ENCODE data around the gene CCDC160.
A peak's percentile ranks its signal among the peaks of the same experiment; 100 is the strongest.
"Not testable (repeated sequence)": the region's sequence is repeated elsewhere in the genome, so short reads cannot be mapped to it uniquely, and the experiment has no call there.

Gene CCDC160

DNA sequence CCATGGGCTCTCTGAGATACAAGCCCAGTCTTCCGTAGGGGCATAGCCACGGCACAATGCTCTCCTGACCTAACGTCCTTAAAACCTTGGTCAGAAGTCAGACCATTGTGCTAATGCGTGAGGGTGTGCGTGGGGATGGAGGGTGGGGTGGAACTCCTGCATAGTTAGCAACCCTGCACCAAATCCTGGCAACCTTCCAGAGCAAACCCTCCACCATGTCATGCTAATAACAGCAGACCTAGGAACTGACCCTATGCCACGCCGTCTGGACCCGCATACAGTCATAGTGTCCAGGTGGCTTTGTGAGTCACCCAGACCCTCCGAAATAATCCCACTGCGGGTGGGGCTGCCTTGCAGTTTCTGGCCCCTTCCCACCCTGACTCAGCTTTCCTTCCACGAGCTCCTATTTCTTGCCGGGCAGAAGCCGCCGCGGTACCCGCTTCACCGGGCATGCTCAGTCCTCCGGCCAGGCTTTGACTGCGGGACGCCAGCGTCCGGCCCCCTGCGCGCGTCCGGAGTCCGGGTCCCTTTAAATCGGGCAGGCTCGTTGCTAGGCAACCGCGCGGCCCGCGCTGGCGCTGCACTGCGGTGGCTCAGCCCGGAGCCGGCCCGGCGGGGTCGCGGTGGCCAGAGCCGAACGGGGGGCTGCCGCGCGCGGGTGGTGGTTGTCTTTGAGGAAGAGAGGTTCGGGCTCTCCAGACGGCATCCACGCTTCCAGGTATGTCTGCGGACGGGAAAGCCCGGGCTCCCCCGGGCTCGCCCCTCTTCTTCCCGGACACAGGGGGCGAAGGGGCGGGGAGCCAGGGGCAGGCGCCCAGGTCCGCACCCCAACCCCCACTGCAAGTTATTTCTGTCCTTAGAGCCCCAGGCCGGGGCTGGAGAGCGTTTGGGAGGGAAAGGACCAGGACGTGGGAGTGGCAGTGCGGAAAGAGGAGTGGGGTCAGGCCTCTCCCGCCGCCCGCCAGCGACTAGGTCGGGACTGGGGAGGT lies at the start of gene CCDC160:
Gene CCDC160, plus strand, starts transcription at position 557 of the 989 bp plus-strand sequence. CDS start 7,619 bp downstream, outside the sequence.
- peak; percentile 7 for DNase-seq (ENCODE audit: low read depth, low spot score)

DNA sequence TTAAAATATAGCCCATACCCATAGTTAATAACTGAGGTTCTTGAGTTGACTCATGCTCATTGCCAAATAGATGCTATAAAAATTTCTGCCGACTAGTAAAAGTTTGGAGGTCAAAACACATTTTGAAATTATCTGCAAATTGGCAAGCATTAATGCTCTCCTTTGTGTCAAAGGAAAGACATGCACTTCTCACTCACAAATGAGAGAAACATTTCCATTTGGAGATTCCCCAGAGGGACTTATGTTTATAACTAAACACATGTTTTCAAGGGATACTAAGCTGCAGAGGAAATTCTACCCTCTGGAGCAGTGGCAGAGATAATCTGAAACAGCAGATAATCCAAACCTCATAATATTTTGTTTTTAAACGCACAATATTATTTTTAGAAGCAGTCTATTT lies 45.7 kb upstream of the CCDC160 start:
- DNase-seq (ENCODE audit: low read depth, low spot score), result no peak

DNA sequence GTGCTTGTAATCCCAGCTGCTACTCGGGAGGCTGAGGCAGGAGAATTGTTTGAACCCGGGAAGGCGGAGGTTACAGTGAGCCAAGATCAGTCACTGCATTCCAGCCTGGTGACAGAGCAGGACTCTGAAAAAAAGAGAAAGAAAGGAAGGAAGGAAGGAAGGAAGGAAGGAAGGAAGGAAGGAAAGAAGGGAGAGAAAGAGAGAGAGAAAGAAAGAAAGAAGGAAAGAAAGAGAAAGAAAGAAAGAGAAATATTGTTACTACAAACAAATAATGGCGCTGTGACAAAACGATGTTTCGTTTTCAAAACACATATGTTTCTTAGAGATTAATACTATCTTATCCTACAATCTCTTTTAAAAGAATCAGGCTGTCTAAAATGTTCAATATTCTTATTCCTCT lies 42.1 kb upstream of the CCDC160 start:
- DNase-seq (ENCODE audit: low read depth, low spot score), result no peak

DNA sequence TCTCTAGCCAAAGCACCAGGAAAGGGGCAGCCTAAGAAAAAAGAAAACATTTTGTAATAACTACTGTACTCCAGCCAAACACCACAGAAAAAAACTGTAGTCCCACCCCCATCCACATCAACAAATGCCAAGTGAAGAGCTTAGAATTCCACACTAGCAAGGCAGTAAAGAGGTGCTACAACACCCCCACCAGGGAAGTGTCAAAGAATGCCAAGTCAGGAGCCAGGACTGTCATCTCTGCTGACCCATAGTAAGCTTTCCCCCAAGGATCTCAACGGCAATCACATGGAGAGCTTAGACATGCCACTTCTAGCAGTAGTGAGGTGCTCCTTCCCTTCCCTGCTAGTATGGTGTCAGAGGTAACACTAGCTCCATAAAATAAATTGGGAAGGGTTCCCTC lies 34.4 kb upstream of the CCDC160 start:
- no peak for DNase-seq (ENCODE audit: low read depth, low spot score)

DNA sequence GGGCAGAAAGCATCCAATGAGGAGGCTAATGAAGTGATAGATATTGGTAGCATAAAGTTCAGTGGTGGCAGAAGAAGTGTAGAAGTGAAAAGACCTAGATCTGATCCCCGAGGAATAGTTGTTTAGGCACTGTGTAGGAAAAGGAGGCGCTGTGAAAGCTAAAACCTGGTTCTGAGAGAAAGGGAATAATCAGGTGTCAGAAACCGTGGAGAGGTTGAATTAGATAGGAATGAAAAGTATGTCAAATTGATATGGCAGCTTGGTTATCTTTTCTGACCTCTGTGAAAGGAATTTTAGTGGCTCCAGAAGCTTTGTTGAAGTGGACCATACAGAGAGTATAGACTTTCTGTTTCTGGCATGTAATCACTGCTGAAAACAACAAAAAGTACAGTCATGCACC lies 30.8 kb upstream of the CCDC160 start:
- no peak for DNase-seq (ENCODE audit: low read depth, low spot score)

DNA sequence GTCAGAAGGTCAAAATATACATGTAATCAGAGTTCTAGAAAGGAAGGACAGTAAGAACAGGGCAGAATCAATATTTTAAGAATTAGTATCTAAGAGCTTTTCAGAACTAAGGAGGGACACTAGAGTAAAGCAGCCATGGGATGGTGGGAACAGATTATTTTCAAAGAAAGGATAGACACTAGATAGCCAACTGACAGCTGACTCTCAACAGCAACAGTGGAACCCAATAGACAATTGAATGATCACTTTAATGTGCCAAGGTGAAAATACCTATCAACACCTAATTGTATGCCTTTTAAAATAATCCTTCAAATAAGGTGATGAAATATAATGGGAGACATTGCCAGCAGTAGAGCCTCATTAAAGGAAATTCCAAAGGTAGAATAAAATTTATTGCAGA lies 26.5 kb upstream of the CCDC160 start:
- DNase-seq (ENCODE audit: low read depth, low spot score), result no peak

DNA sequence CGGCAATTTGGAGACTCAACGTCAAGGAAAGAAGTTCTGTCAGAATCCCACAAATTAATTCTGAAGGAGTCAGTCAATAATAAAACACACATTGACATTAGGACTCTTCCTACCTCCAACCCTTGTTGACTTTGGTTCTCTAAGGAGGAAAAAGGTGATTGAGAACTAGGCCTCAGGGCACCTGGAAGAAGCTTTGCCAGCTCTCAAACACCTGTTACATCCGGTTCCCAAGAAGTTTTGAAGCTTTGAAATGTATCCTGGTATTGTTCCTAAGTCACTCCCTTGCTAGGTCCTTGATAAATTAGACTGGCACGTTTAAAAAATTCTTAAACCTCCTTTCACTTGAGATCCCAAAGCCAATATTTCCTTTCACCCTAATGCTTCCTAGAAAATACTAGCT lies 1.7 kb upstream of the CCDC160 start:
- DNase-seq (ENCODE audit: low read depth, low spot score), result no peak

DNA sequence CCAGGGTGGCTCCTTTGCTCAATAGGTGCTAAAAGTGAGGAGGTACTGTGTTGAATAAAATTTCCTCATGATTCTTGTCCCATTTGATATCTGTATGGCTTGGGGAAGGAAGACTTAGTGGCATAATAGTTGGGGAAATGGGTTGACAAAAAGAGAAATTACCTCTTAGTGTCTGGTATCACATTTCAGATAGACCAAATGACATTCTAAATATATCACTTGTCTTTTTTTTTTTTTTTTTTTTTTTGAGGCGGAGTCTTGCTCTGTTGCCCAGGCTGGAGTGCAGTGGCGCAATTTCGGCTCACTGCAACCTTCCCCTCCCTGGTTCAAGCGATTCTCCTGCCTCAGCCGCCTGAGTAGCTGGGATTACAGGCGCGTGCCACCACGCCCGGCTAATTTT lies 1.2 kb downstream of the CCDC160 start:
- not testable (repeated sequence) for DNase-seq (ENCODE audit: low read depth, low spot score)

DNA sequence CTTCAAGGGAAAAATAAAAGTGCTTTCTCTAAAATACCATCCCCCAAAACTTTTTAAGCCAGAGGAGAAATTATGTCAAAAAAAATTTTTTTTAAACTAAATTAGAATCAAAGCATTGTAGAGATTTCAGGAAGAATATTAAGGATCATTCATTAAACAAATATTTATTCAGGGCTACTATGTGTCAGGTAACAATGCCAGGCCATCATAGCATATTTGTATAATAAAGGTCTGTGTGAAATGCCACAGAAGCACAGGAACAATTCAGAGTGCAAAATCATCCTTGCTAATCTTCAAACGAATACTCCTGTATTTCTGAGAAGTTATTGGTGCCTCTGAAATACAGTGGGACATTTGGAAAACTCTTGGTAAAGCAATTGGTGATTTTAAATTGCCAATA lies 2.0 kb downstream of the CCDC160 start:
- DNase-seq (ENCODE audit: low read depth, low spot score), result no peak

DNA sequence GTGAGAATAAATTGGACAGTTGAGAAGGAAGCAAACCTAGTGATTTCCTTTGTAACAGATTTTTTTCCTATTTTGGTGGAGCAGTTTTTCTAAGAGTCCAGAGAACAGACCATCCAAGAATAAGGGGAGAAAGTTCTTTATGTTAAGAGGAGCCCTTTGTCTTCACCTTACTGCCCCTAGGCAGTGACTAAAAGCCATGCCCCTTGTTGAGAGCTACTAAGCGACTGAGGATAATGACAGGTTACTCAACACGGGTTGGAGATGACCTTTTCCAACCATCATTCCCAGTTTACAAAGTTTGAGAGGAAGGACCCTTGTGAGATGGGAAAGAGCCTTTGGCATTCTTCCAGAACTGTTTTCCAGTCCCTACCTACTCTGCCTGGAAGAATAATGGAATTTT lies 3.2 kb downstream of the CCDC160 start:
- no peak for DNase-seq (ENCODE audit: low read depth, low spot score)

DNA sequence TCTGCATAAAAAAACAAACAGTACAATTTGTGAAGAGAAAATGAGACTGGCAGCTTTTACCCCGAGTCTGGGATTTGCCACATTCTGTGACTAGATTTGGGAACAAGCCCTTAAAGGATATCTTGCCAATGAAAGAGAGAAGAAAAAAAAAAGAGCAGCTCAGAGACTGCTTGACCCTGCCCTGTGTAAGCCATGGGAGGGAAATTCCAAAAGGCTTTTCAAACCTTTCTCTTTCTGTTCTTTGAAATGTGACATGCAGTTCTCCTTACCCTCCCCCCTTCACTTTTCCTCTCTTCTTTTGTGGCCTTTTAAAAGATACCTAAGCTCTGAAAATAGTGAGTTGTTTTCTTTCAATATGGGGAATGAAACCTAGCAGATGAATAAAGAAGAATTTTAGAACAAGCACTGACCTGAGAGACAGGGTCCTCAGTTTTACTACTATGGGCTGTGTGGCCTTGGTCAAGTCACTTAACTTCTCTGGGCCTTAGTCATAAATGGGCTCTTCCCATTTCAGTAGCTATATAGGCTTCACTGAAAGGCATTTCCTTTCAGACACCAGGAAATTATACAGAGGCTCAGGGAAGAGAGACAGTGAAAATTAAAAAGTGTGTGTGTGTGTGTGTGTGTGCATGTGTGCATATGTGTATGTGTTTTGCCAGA lies 5.1 kb downstream of the CCDC160 start:
- no peak for DNase-seq (ENCODE audit: low read depth, low spot score)

DNA sequence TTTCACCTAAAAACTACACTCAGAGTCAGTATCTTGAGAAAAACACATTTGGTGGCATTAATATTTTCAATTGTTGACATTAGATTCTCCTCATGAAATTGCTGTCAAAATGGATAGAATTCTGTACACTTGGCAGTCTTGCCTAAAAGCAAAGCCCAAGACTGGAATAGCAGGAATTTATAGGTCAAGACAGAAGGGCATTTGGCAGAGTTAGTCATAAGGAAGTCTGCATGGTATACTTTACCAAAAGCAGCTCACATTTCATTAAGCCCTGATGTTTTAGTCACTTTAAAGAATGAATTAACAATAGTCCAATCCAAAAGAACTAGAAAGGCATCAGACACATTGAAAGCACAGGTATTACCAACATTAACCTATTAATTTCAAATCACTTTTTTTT lies 7.1 kb downstream of the CCDC160 start:
- DNase-seq (ENCODE audit: low read depth, low spot score), result peak; percentile 18

DNA sequence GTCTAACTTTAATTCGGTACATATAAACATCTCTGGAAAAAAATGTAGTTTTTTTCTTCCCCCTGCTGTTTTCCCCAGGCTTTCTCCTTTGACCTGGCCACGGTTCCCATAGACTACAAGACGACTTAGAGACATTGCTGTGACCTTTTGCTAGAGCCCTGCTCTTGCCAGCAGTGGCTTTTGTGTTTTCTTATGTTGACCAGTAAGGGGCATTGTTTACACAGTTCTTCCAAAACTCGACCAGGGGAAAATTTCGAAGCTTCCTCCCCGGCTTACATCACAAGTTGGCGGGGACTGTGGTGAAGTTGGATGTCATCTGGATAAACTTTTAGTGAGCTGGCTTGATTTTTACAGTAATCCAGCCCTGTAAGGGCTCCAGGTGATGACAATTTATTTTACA lies 9.3 kb downstream of the CCDC160 start:
- DNase-seq (ENCODE audit: low read depth, low spot score), result peak; percentile 23

DNA sequence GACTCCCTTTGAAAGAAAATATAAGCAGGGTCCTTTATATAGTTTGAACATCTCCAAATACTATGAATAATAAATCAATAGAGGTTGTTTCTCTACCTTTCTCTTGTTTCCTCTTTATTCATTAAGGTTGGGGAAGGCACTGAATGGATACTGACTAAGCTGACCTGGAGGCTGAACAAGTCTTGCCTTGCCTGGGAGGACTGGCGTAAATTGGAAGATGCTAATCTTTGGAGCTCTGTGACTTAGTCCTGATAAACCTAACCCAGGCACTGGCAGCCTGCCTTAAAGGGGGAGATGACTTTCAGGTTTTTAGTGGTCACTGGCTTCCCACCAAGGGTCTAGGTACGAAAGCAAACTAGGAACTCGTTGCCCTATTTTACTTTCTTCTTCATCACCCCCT lies 10.5 kb downstream of the CCDC160 start:
- DNase-seq (ENCODE audit: low read depth, low spot score), result no peak

DNA sequence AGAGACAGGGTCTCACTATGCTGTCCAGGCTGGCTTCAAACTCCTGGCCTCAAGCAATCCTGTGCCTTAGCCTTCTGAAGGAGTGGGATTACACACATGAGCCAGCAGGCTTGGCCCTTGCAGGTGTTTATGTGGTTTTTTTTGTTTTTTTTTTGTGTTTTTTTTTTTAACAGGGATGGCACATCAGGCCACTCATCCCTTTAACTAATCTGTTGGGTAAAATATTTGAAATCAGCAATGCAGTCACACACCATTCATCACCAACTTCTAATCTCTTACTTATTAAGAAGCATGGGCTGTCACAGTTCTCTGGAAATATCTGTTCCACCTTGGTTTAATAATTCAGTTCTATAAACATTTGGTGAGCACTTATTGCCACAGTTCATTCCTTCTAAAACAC lies 12.3 kb downstream of the CCDC160 start:
- DNase-seq (ENCODE audit: low read depth, low spot score), result no peak

DNA sequence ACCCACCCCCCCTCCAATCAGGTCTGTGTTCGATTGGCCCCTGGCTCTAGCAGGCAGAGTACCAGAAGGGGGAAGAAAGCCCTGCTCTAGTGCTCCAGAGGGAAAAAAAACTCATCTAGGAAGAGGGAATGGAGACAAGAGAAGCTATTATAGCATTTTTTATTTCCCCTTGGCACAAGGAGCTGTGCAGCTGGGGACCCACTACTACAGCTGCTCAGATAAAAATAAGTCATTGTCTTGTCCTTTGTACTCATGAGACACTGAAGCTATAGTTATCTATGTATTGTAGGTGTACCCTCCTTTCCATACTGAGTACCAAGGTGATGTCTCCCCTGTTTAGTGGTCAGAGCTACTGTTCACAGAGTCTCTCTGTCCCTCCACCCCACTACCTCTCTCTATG lies 14.3 kb downstream of the CCDC160 start:
- no peak for DNase-seq (ENCODE audit: low read depth, low spot score)

DNA sequence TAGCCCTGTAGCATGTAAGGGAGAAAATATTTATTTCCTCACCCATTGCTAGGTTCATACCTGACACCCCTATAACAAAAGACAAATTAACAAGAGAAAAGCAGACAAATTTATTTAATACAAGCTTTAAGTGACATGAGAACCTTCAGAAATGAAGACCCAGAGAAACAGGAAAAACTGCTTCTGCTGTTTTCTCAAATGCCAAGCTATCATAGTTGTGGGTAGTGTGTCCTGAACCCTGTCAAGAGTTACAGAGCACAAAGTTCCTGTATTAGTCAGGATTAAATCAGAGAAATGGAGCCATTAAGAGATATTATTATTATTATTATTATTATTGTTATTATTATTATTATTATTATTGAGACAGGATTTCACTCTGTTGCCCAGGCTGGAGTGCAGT lies 17.5 kb downstream of the CCDC160 start:
- DNase-seq (ENCODE audit: low read depth, low spot score), result no peak

DNA sequence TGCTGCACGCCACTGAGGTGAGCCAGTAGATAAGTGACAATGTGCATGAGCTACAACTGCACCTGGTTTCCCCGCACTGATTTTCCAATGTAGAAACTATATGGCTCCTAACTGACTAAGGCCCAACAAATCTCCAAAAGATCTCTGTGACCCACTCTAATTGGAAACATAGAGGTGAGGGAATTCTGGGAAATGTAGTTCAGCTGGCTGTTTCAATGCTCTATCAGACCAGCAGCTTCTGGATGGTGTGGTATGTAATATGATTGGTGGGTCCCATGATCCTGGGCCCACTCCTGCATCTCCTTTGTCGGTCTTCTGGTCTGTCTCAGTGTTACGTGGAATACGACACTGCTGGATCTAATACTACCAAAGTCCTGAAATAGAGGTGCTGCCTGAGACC lies 18.6 kb downstream of the CCDC160 start:
- DNase-seq (ENCODE audit: low read depth, low spot score), result no peak

DNA sequence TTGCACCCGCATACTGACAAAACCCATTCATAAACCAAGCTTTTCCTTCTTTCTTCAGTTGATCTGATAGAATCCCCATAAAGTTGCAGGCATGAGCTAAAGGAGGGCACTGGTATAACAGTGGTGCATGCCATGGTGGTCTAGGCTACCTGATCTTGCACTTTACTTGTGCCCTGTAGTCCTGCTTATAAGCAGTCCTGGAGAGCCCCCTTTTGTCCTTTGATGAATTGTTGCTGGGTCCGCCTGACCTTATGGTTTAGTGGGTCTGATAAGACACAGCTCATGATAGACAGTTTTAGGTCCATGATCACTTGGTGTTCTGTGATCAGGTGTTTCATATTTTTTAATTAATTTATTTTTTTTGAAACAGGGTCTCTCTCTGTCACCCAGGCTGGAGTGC lies 19.7 kb downstream of the CCDC160 start:
- no peak for DNase-seq (ENCODE audit: low read depth, low spot score)

DNA sequence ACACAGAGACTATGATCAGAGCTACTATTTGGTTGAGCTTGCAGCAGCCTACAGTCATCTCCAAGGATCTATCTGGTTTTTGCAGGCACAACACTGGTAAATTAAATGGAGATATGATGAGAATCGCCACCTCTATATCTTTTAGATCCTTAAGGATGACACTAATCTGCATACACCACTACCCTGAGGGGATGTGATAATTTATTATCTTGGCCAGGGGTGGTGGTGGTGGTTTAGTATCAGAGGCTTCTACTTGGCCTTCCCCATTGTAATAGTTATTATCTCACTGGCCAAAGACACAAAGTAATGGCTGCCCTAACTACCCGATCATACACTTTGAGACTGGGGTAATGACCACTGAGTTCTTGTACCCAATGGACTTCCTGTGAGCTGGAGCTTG lies 21.2 kb downstream of the CCDC160 start:
- DNase-seq (ENCODE audit: low read depth, low spot score), result no peak

DNA sequence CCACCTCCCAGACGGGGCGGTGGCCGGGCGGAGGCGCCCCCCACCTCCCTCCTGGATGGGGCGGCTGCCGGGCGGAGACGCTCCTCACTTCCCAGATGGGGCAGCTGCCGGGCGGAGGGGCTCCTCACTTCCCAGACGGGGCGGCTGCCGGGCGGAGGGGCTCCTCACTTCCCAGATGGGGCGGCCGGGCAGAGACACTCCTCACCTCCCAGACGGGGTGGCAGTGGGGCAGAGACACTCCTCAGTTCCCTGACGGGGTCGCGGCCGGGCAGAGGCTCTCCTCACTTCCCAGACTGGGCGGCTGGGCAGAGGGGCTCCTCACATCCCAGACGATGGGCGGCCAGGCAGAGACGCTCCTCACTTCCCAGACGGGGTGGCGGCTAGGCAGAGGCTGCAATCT lies 49.0 kb downstream of the CCDC160 start:
- DNase-seq (ENCODE audit: low read depth, low spot score), result not testable (repeated sequence)

DNA sequence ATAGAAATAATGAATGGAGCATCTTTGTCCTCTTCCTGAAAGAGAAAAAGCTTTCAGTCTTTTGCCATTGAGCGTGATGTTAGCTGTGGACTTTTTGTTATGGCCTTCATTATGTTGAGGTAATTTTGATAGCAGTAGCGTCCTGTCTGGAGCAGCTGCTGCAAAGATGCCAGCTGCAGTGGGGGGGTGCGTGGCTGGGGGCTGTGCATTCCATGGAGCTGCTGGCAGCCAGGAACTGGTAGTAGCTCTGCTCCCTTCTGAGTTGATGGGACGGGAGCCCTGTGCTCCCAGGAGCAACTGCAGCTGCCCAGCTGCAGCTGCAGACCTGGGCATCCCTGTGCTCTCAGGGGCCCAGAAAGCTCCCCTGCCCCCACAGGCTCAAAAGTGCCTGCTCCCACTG lies 50.4 kb downstream of the CCDC160 start:
- DNase-seq (ENCODE audit: low read depth, low spot score), result no peak

DNA sequence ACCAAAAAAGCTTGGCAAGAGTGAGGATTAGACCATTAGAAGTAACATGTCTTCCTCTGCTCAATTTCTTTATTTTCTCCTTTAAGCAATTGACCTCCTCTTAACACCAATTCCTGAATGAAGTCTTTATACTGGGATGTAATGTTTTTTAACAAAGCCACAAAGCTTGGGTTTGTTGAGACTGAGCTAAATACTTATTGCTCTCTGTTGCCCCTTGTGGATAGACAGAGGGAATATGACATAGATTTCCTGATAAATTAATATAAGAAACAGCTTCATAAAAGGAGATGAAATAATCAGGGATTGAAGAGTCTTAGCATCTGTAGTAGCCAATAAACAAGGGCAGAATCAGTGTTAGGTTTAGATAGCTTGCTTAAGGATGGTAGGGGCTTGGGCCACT lies 57.6 kb downstream of the CCDC160 start:
- no peak for DNase-seq (ENCODE audit: low read depth, low spot score)

Data from smooth muscle cell of the brain vasculature (primary cell).